H9 (cell line): ENCODE measurements around the gene QSOX2. TPM values are rescaled to one million over a fixed set of nuclear protein-coding genes. Genes with fewer than 3 reads are reported as not detected.

Source experiments
- DNase-seq: peaks from one replicate; pipeline ENCODE4 v3.0.0-alpha.2; 2017
- H2AFZ ChIP-seq: one replicate; pipeline ENCODE4 v1.6.1; 2013; ENCODE audit warnings: mild to moderate bottlenecking, low read length, control low read depth, moderate library complexity
- H2AK5ac ChIP-seq: 2 replicates; pipeline ENCODE4 v1.6.1; 2013; ENCODE audit warnings: low read length, control low read depth, mixed read lengths; ENCODE audit not compliant: insufficient read length
- H2BK120ac ChIP-seq: one replicate; pipeline ENCODE4 v1.6.1; 2013; ENCODE audit warnings: low read depth, mild to moderate bottlenecking, low read length, control low read depth, inconsistent platforms; ENCODE audit not compliant: poor library complexity, severe bottlenecking
- H2BK12ac ChIP-seq: 2 replicates; pipeline ENCODE4 v1.6.1; 2013; ENCODE audit warnings: low read length, control low read depth, mixed read lengths, low read depth; ENCODE audit not compliant: insufficient read length
- H2BK15ac ChIP-seq: 2 replicates; pipeline ENCODE4 v1.6.1; 2013; ENCODE audit warnings: low read depth, low read length, control low read depth
- H2BK20ac ChIP-seq: one replicate; pipeline ENCODE4 v1.6.1; 2013; ENCODE audit warnings: low read depth, mild to moderate bottlenecking, low read length, control low read depth, inconsistent platforms; ENCODE audit not compliant: poor library complexity, severe bottlenecking
- H2BK5ac ChIP-seq: 2 replicates; pipeline ENCODE4 v1.6.1; 2013; ENCODE audit warnings: low read length, control low read depth, mixed read lengths; ENCODE audit not compliant: insufficient read length
- H3K14ac ChIP-seq: 2 replicates; pipeline ENCODE4 v1.6.1; 2013; ENCODE audit warnings: low read length, control low read depth; ENCODE audit not compliant: insufficient read depth
- H3K18ac ChIP-seq: 2 replicates; pipeline ENCODE4 v1.6.1; 2013; ENCODE audit warnings: low read depth, mild to moderate bottlenecking, mixed read lengths, low read length, control low read depth; ENCODE audit not compliant: insufficient read length
- H3K23ac ChIP-seq: 2 replicates; pipeline ENCODE4 v1.6.1; 2013; ENCODE audit warnings: low read length, control low read depth, mixed read lengths, low read depth; ENCODE audit not compliant: insufficient read length
- H3K23me2 ChIP-seq: 2 replicates; pipeline ENCODE4 v1.6.1; 2013; ENCODE audit warnings: low read depth, mild to moderate bottlenecking, mixed read lengths, low read length, control low read depth; ENCODE audit not compliant: insufficient read length, poor library complexity, severe bottlenecking
- H3K27ac ChIP-seq: 2 replicates; pipeline ENCODE4 v1.5.1; 2013; ENCODE audit warnings: low read length, control low read depth, mixed read lengths, low read depth; ENCODE audit not compliant: insufficient read length
- H3K27me3 ChIP-seq: 2 replicates; pipeline ENCODE4 v1.6.1; 2013; ENCODE audit warnings: low read length, control low read depth, inconsistent platforms; ENCODE audit not compliant: insufficient read depth
- H3K4ac ChIP-seq: 2 replicates; pipeline ENCODE4 v1.6.1; 2013; ENCODE audit warnings: low read depth, mild to moderate bottlenecking, control low read depth, inconsistent platforms, low read length, moderate library complexity
- H3K4me1 ChIP-seq: 2 replicates; pipeline ENCODE4 v1.6.1; 2013; ENCODE audit warnings: low read length, control low read depth, inconsistent platforms; ENCODE audit not compliant: insufficient read depth
- H3K4me2 ChIP-seq: 2 replicates; pipeline ENCODE4 v1.6.1; 2013; ENCODE audit warnings: low read length, control low read depth, mixed read lengths; ENCODE audit not compliant: insufficient read length, insufficient read depth
- H3K56ac ChIP-seq: 2 replicates; pipeline ENCODE4 v1.6.1; 2013; ENCODE audit warnings: low read depth, mild to moderate bottlenecking, mixed read lengths, low read length, control low read depth; ENCODE audit not compliant: insufficient read length
- H3K79me1 ChIP-seq: 2 replicates; pipeline ENCODE4 v1.6.1; 2013; ENCODE audit warnings: low read depth, mild to moderate bottlenecking, moderate library complexity, low read length, control low read depth, inconsistent platforms; ENCODE audit not compliant: insufficient read depth, poor library complexity, severe bottlenecking
- H3K79me2 ChIP-seq: 2 replicates; pipeline ENCODE4 v1.6.1; 2013; ENCODE audit warnings: low read length, control low read depth, inconsistent platforms; ENCODE audit not compliant: insufficient read depth
- H3K9ac ChIP-seq: 2 replicates; pipeline ENCODE4 v1.6.1; 2013; ENCODE audit warnings: low read length, control low read depth, mixed read lengths; ENCODE audit not compliant: insufficient read length; ENCODE audit errors: extremely low read depth
- H3K9me3 ChIP-seq: one replicate; pipeline ENCODE4 v1.6.1; 2013; ENCODE audit warnings: low read depth, low read length, inconsistent platforms; ENCODE audit not compliant: control insufficient read depth
- H3T11ph ChIP-seq: one replicate; pipeline ENCODE4 v1.6.1; 2013; ENCODE audit warnings: mild to moderate bottlenecking, low read length, control low read depth, inconsistent platforms
- H4K20me1 ChIP-seq: one replicate; pipeline ENCODE4 v1.6.1; 2013; ENCODE audit not compliant: control insufficient read depth, insufficient read length, insufficient read depth
- H4K5ac ChIP-seq: 2 replicates; pipeline ENCODE4 v1.6.1; 2013; ENCODE audit warnings: low read depth, mild to moderate bottlenecking, mixed read lengths, low read length, control low read depth; ENCODE audit not compliant: insufficient read length
- H4K8ac ChIP-seq: replicated peaks from 2 replicates; pipeline ENCODE4 v1.6.1; 2013; ENCODE audit warnings: low read length, control low read depth, mixed read lengths, low read depth; ENCODE audit not compliant: insufficient read length
- H4K91ac ChIP-seq: 2 replicates; pipeline ENCODE4 v1.6.1; 2013; ENCODE audit warnings: low read depth, mild to moderate bottlenecking, moderate library complexity, mixed read lengths, low read length, control low read depth; ENCODE audit not compliant: insufficient read length
- H3K27ac Mint-ChIP-seq, 3 experiments: 2 replicates in 2 of 3; 3 replicates in 1 of 3; pipeline ENCODE4 v1.8.0; 2020 to 2021; ENCODE audit warnings: mixed read lengths in 3 of 3, mild to moderate bottlenecking in 1 of 3, moderate library complexity in 1 of 3
- H3K27me3 Mint-ChIP-seq: 2 replicates; pipeline ENCODE4 v1.8.0; 2021; ENCODE audit warnings: low read depth, mild to moderate bottlenecking, moderate library complexity, mixed read lengths
- H3K36me3 Mint-ChIP-seq, 3 experiments: 2 replicates in 2 of 3; 3 replicates in 1 of 3; pipeline ENCODE4 v1.8.0; 2020 to 2021; ENCODE audit warnings: low read depth in 3 of 3, mixed read lengths in 3 of 3; ENCODE audit not compliant: insufficient read depth in 1 of 3
- H3K4me1 Mint-ChIP-seq, 2 experiments: 2 replicates each; pipeline ENCODE4 v1.8.0; 2020; ENCODE audit warnings: mixed read lengths in 2 of 2
- H3K4me3 Mint-ChIP-seq, 2 experiments: 2 replicates in 1 of 2; 3 replicates in 1 of 2; pipeline ENCODE4 v1.8.0; 2020 to 2021; ENCODE audit warnings: mild to moderate bottlenecking in 2 of 2, mixed read lengths in 2 of 2, moderate library complexity in 1 of 2
- H3K9me3 Mint-ChIP-seq, 2 experiments: 2 replicates in 1 of 2; 3 replicates in 1 of 2; pipeline ENCODE4 v1.8.0; 2020; ENCODE audit warnings: mild to moderate bottlenecking in 2 of 2, mixed read lengths in 2 of 2, moderate library complexity in 1 of 2
- WGBS: extraction: QIAGEN DNeasy Blood & Tissue Kit; methylation state at CpG from one replicate; pipeline ENCODE4 v1.1.7; 2013; ENCODE audit warnings: missing lambda C conversion rate, low lambda C conversion rate, mixed read lengths; ENCODE audit not compliant: insufficient read length; ENCODE audit errors: extremely low coverage; 5-methylcytosine and 5-hydroxymethylcytosine counted together
- total RNA-seq: library from RNA; stranded (reverse); gene quantifications from 2 replicates; pipeline ENCODE4 v1.2.1, GENCODE V29; 2021
- TF ChIP-seq, protein P1 (sequence below): fragments of 200-600 bp; sonication (generic); conservative IDR thresholded peaks from 3 replicates; pipeline ENCODE4 v1.8.0; 2021; ENCODE audit warnings: antibody characterized with exemption, mild to moderate bottlenecking

Gene QSOX2
- total RNA-seq, 1 experiment from 2014 or later: 25.8 TPM

DNA sequence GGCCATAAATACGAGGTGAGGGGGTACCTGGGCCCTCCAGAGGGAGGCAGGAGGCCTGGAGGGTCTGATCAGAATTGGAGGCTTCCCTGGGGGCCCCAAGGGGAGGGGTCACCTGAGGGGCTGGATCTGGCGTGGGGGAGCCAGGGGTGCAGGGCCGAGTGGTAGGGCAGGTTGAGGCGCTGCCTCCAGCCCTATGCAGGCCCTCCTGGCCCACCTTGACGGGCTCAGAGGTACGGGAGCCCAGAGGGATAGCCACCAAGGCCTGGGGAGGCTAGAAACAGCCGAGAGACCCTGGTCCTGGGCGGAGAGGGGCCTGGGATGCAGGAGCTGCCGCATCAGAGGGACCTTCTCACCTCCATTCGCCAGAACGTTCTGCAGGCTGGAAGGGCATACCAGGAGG, 65.0 kb downstream of the QSOX2 start:
- DNase-seq: no peak
- no peaks in the 10 kb centered on the region for H3K23me2 ChIP-seq
- H4K91ac ChIP-seq: no peak overlapping the region
- no peaks in the 10 kb centered on the region for H4K20me1 ChIP-seq
- no peak overlapping the region for H3K4me2 ChIP-seq
- H3K9ac ChIP-seq: no peak overlapping the region
- H3K4ac ChIP-seq: no peak overlapping the region
- H3K27me3 ChIP-seq: no peaks in the 10 kb centered on the region
- H3K23ac ChIP-seq: no peak overlapping the region
- Mint-ChIP-seq H3K4me1 (peaks cover 8 to 35% of the 10 kb centered on the region in 2 experiments), H3K27ac (no peak overlapping the region), H3K36me3 (no peaks in the 10 kb centered on the region), H3K9me3 (no peaks in the 10 kb centered on the region; a peak in 1 of 5 replicates), H3K4me3 (no peak overlapping the region), H3K27me3 (peaks cover 2% of the 10 kb centered on the region; the same call in 1 of the 2 replicates)
- no peak overlapping the region for H2BK15ac ChIP-seq
- H3K9me3 ChIP-seq: no peaks in the 10 kb centered on the region
- no peaks in the 10 kb centered on the region for H3K79me1 ChIP-seq
- no peak overlapping the region for H2BK5ac ChIP-seq
- no peak overlapping the region for H3K56ac ChIP-seq
- H3K14ac ChIP-seq: no peak overlapping the region
- no peak overlapping the region for H4K8ac ChIP-seq
- H2AK5ac ChIP-seq: no peak overlapping the region
- no CpG with 5 or more reads among the region's 11 CpGs for WGBS
- no peaks in the 10 kb centered on the region for H3K79me2 ChIP-seq
- TF ChIP-seq, protein P1, sequence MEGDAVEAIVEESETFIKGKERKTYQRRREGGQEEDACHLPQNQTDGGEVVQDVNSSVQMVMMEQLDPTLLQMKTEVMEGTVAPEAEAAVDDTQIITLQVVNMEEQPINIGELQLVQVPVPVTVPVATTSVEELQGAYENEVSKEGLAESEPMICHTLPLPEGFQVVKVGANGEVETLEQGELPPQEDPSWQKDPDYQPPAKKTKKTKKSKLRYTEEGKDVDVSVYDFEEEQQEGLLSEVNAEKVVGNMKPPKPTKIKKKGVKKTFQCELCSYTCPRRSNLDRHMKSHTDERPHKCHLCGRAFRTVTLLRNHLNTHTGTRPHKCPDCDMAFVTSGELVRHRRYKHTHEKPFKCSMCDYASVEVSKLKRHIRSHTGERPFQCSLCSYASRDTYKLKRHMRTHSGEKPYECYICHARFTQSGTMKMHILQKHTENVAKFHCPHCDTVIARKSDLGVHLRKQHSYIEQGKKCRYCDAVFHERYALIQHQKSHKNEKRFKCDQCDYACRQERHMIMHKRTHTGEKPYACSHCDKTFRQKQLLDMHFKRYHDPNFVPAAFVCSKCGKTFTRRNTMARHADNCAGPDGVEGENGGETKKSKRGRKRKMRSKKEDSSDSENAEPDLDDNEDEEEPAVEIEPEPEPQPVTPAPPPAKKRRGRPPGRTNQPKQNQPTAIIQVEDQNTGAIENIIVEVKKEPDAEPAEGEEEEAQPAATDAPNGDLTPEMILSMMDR: no peak
- no peak overlapping the region for H4K5ac ChIP-seq
- no peak overlapping the region for H2AFZ ChIP-seq
- H2BK20ac ChIP-seq: no peak overlapping the region
- no peaks in the 10 kb centered on the region for H3K4me1 ChIP-seq
- H3K27ac ChIP-seq: no peak overlapping the region
- H3K18ac ChIP-seq: no peak overlapping the region
- H2BK12ac ChIP-seq: no peak overlapping the region
- H2BK120ac ChIP-seq: no peak overlapping the region
- H3T11ph ChIP-seq: no peak overlapping the region
